ENCODE measurements around the gene TAF5L.
"Not testable (repeated sequence)": the region's sequence is repeated elsewhere in the genome, so short reads cannot be mapped to it uniquely, and the experiment has no call there.

TAF5L gene

GRCh38 chr1:229563701-229564100, 62.2 kb downstream of the TAF5L start:
- DNase-seq = no peak

GRCh38 chr1:229563241-229563640, 62.7 kb downstream of the TAF5L start:
- DNase-seq = no peak

GRCh38 chr1:229562686-229563085, 63.2 kb downstream of the TAF5L start:
- no peak for DNase-seq

- no peak for DNase-seq
Measured at GRCh38 chr1:229561141-229561540, 64.8 kb downstream of the TAF5L start.

- not testable (repeated sequence) for DNase-seq
Measured at GRCh38 chr1:229560124-229560523, 65.8 kb downstream of the TAF5L start.

- DNase-seq = not testable (repeated sequence)
Measured at GRCh38 chr1:229559336-229559801, 66.6 kb downstream of the TAF5L start.

GRCh38 chr1:229558460-229559335, 67.2 kb downstream of the TAF5L start, which contains the start of gene ABCB10:
Gene ABCB10, minus strand, starts transcription at chr1:229558707. Its CDS starts 55 bp downstream, at chr1:229558652.
- DNase-seq = peak; percentile 81 to 85

GRCh38 chr1:229557913-229558414, 68.0 kb downstream of the TAF5L start:
- no peak for DNase-seq

GRCh38 chr1:229557200-229557850, 68.6 kb downstream of the TAF5L start:
- DNase-seq = no peak

- no peak for DNase-seq
Measured at GRCh38 chr1:229554886-229555621, 70.9 kb downstream of the TAF5L start.

- DNase-seq = no peak
Measured at GRCh38 chr1:229553621-229554130, 72.2 kb downstream of the TAF5L start.

- no peak for DNase-seq
Measured at GRCh38 chr1:229552732-229553131, 73.2 kb downstream of the TAF5L start.

- DNase-seq = no peak
Measured at GRCh38 chr1:229550812-229551567, 74.9 kb downstream of the TAF5L start.

GRCh38 chr1:229547542-229547941, 78.4 kb downstream of the TAF5L start:
- DNase-seq = no peak

GRCh38 chr1:229544587-229544986, 81.3 kb downstream of the TAF5L start:
- no peak for DNase-seq
